ENCODE data around the gene KCNC1. TPM values are rescaled to one million over a fixed set of nuclear protein-coding genes. Genes with fewer than 3 reads are reported as not detected.

Gene KCNC1
- total and polyA plus RNA-seq, 9 donors, result 0.02 to 0.18 (median 0.03) TPM; not detected in 5

- Histone ChIP-seq H3K27ac (no peak overlapping the region), H3K36me3 (no peaks in the 10 kb centered on the region), H3K27me3 (no peaks in the 10 kb centered on the region), H3K4me1 (ENCODE audit: insufficient read depth) (no peaks in the 10 kb centered on the region), H3K9me3 (no peaks in the 10 kb centered on the region), H3K4me3 (no peak overlapping the region)
- 72 to 77% (median 75%) methylated on average over 10 of the region's 10 CpGs for WGBS, 3 donors
- no peak for TF ChIP-seq CTCF (IDR thresholded peaks at IDR 0.05)
- TF ChIP-seq POLR2A (IDR thresholded peaks at IDR 0.05), result no peak
- TF ChIP-seq EP300 (IDR thresholded peaks at IDR 0.05), result no peak
- DNase-seq, result no peak
- intact Hi-C loops (cut with DNase I), result loop anchor here in 1 of 4 donors (5.0 kb wide), 1 partner anchor 52 kb away; no protein-coding TSS in a partner anchor
Measured at GRCh38 chr11:17724020-17724908, 10.3 kb upstream of the KCNC1 start.

- H3K4me3 ChIP-seq, result no peak overlapping the region
- H3K27me3 ChIP-seq, result no peaks in the 10 kb centered on the region
- no peaks in the 10 kb centered on the region for H3K9me3 ChIP-seq
- WGBS, 3 donors, result 66 to 76% (median 71%) methylated on average over 2 of the region's 2 CpGs
- H3K27ac ChIP-seq, result no peak overlapping the region
- no peaks in the 10 kb centered on the region for H3K4me1 ChIP-seq (ENCODE audit: insufficient read depth)
- TF ChIP-seq EP300 (IDR thresholded peaks at IDR 0.05) (no peak), CTCF (IDR thresholded peaks at IDR 0.05) (no peak), POLR2A (IDR thresholded peaks at IDR 0.05) (no peak)
- H3K36me3 ChIP-seq, result no peaks in the 10 kb centered on the region
- DNase-seq, result no peak
- intact Hi-C loops (cut with DNase I), result no loop called here
Measured at GRCh38 chr11:17725174-17725573, 9.4 kb upstream of the KCNC1 start.

GRCh38 chr11:17730137-17730536 is 4.4 kb upstream of the KCNC1 start:
- H3K27me3 ChIP-seq, result no peaks in the 10 kb centered on the region
- no peak overlapping the region for H3K4me3 ChIP-seq
- TF ChIP-seq EP300 (IDR thresholded peaks at IDR 0.05) (no peak), CTCF (IDR thresholded peaks at IDR 0.05) (no peak), POLR2A (IDR thresholded peaks at IDR 0.05) (no peak)
- no peaks in the 10 kb centered on the region for H3K36me3 ChIP-seq
- 49 to 55% (median 49%) methylated on average over 2 of the region's 2 CpGs for WGBS, 3 donors
- DNase-seq, result peak in 1 of 5 donors; percentile 5
- H3K9me3 ChIP-seq, result no peaks in the 10 kb centered on the region
- H3K27ac ChIP-seq, result no peak overlapping the region
- peaks cover 6% of the 10 kb centered on the region for H3K4me1 ChIP-seq (ENCODE audit: insufficient read depth)
- intact Hi-C loops (cut with DNase I), result loop anchor here (2.0 to 5.0 kb wide), 2 partner anchors 243 to 247 kb away; no protein-coding TSS in a partner anchor

GRCh38 chr11:17730608-17731462 is 3.7 kb upstream of the KCNC1 start:
- TF ChIP-seq CTCF (IDR thresholded peaks at IDR 0.05), result peak; percentile 24 to 65 (median 57)
- no peak for TF ChIP-seq POLR2A (IDR thresholded peaks at IDR 0.05)
- no peak for TF ChIP-seq EP300 (IDR thresholded peaks at IDR 0.05)
- peaks cover 6% of the 10 kb centered on the region for H3K4me1 ChIP-seq (ENCODE audit: insufficient read depth)
- intact Hi-C loops (cut with DNase I), result loop anchor here (2.0 to 5.0 kb wide), 2 partner anchors 242 to 246 kb away; no protein-coding TSS in a partner anchor
- peak; percentile 44 to 83 (median 77) for DNase-seq
- no peaks in the 10 kb centered on the region for H3K9me3 ChIP-seq
- no peak overlapping the region for H3K4me3 ChIP-seq
- no peaks in the 10 kb centered on the region for H3K27me3 ChIP-seq
- no peak overlapping the region for H3K27ac ChIP-seq
- H3K36me3 ChIP-seq, result no peaks in the 10 kb centered on the region
- WGBS, 3 donors, result 9 to 15% (median 12%) methylated on average over 9 of the region's 9 CpGs
